H9 (cell line): ENCODE results near the gene TRIM26. TPM values are rescaled to one million over a fixed set of nuclear protein-coding genes. Genes with fewer than 3 reads are reported as not detected.

ENCODE experiments used
- DNase-seq: peaks from one replicate; pipeline ENCODE4 v3.0.0-alpha.2; 2017
- H2AFZ ChIP-seq: one replicate; pipeline ENCODE4 v1.6.1; 2013; ENCODE audit warnings: mild to moderate bottlenecking, low read length, control low read depth, moderate library complexity
- H2AK5ac ChIP-seq: 2 replicates; pipeline ENCODE4 v1.6.1; 2013; ENCODE audit warnings: low read length, control low read depth, mixed read lengths; ENCODE audit not compliant: insufficient read length
- H2BK120ac ChIP-seq: one replicate; pipeline ENCODE4 v1.6.1; 2013; ENCODE audit warnings: low read depth, mild to moderate bottlenecking, low read length, control low read depth, inconsistent platforms; ENCODE audit not compliant: poor library complexity, severe bottlenecking
- H2BK12ac ChIP-seq: 2 replicates; pipeline ENCODE4 v1.6.1; 2013; ENCODE audit warnings: low read length, control low read depth, mixed read lengths, low read depth; ENCODE audit not compliant: insufficient read length
- H2BK15ac ChIP-seq: 2 replicates; pipeline ENCODE4 v1.6.1; 2013; ENCODE audit warnings: low read depth, low read length, control low read depth
- H2BK20ac ChIP-seq: one replicate; pipeline ENCODE4 v1.6.1; 2013; ENCODE audit warnings: low read depth, mild to moderate bottlenecking, low read length, control low read depth, inconsistent platforms; ENCODE audit not compliant: poor library complexity, severe bottlenecking
- H2BK5ac ChIP-seq: 2 replicates; pipeline ENCODE4 v1.6.1; 2013; ENCODE audit warnings: low read length, control low read depth, mixed read lengths; ENCODE audit not compliant: insufficient read length
- H3K14ac ChIP-seq: 2 replicates; pipeline ENCODE4 v1.6.1; 2013; ENCODE audit warnings: low read length, control low read depth; ENCODE audit not compliant: insufficient read depth
- H3K18ac ChIP-seq: 2 replicates; pipeline ENCODE4 v1.6.1; 2013; ENCODE audit warnings: low read depth, mild to moderate bottlenecking, mixed read lengths, low read length, control low read depth; ENCODE audit not compliant: insufficient read length
- H3K23ac ChIP-seq: 2 replicates; pipeline ENCODE4 v1.6.1; 2013; ENCODE audit warnings: low read length, control low read depth, mixed read lengths, low read depth; ENCODE audit not compliant: insufficient read length
- H3K23me2 ChIP-seq: 2 replicates; pipeline ENCODE4 v1.6.1; 2013; ENCODE audit warnings: low read depth, mild to moderate bottlenecking, mixed read lengths, low read length, control low read depth; ENCODE audit not compliant: insufficient read length, poor library complexity, severe bottlenecking
- H3K27ac ChIP-seq: 2 replicates; pipeline ENCODE4 v1.5.1; 2013; ENCODE audit warnings: low read length, control low read depth, mixed read lengths, low read depth; ENCODE audit not compliant: insufficient read length
- H3K27me3 ChIP-seq: 2 replicates; pipeline ENCODE4 v1.6.1; 2013; ENCODE audit warnings: low read length, control low read depth, inconsistent platforms; ENCODE audit not compliant: insufficient read depth
- H3K4ac ChIP-seq: 2 replicates; pipeline ENCODE4 v1.6.1; 2013; ENCODE audit warnings: low read depth, mild to moderate bottlenecking, control low read depth, inconsistent platforms, low read length, moderate library complexity
- H3K4me1 ChIP-seq: 2 replicates; pipeline ENCODE4 v1.6.1; 2013; ENCODE audit warnings: low read length, control low read depth, inconsistent platforms; ENCODE audit not compliant: insufficient read depth
- H3K4me2 ChIP-seq: 2 replicates; pipeline ENCODE4 v1.6.1; 2013; ENCODE audit warnings: low read length, control low read depth, mixed read lengths; ENCODE audit not compliant: insufficient read length, insufficient read depth
- H3K56ac ChIP-seq: 2 replicates; pipeline ENCODE4 v1.6.1; 2013; ENCODE audit warnings: low read depth, mild to moderate bottlenecking, mixed read lengths, low read length, control low read depth; ENCODE audit not compliant: insufficient read length
- H3K79me1 ChIP-seq: 2 replicates; pipeline ENCODE4 v1.6.1; 2013; ENCODE audit warnings: low read depth, mild to moderate bottlenecking, moderate library complexity, low read length, control low read depth, inconsistent platforms; ENCODE audit not compliant: insufficient read depth, poor library complexity, severe bottlenecking
- H3K79me2 ChIP-seq: 2 replicates; pipeline ENCODE4 v1.6.1; 2013; ENCODE audit warnings: low read length, control low read depth, inconsistent platforms; ENCODE audit not compliant: insufficient read depth
- H3K9ac ChIP-seq: 2 replicates; pipeline ENCODE4 v1.6.1; 2013; ENCODE audit warnings: low read length, control low read depth, mixed read lengths; ENCODE audit not compliant: insufficient read length; ENCODE audit errors: extremely low read depth
- H3K9me3 ChIP-seq: one replicate; pipeline ENCODE4 v1.6.1; 2013; ENCODE audit warnings: low read depth, low read length, inconsistent platforms; ENCODE audit not compliant: control insufficient read depth
- H3T11ph ChIP-seq: one replicate; pipeline ENCODE4 v1.6.1; 2013; ENCODE audit warnings: mild to moderate bottlenecking, low read length, control low read depth, inconsistent platforms
- H4K20me1 ChIP-seq: one replicate; pipeline ENCODE4 v1.6.1; 2013; ENCODE audit not compliant: control insufficient read depth, insufficient read length, insufficient read depth
- H4K5ac ChIP-seq: 2 replicates; pipeline ENCODE4 v1.6.1; 2013; ENCODE audit warnings: low read depth, mild to moderate bottlenecking, mixed read lengths, low read length, control low read depth; ENCODE audit not compliant: insufficient read length
- H4K8ac ChIP-seq: replicated peaks from 2 replicates; pipeline ENCODE4 v1.6.1; 2013; ENCODE audit warnings: low read length, control low read depth, mixed read lengths, low read depth; ENCODE audit not compliant: insufficient read length
- H4K91ac ChIP-seq: 2 replicates; pipeline ENCODE4 v1.6.1; 2013; ENCODE audit warnings: low read depth, mild to moderate bottlenecking, moderate library complexity, mixed read lengths, low read length, control low read depth; ENCODE audit not compliant: insufficient read length
- H3K27ac Mint-ChIP-seq, 3 experiments: 2 replicates in 2 of 3; 3 replicates in 1 of 3; pipeline ENCODE4 v1.8.0; 2020 to 2021; ENCODE audit warnings: mixed read lengths in 3 of 3, mild to moderate bottlenecking in 1 of 3, moderate library complexity in 1 of 3
- H3K27me3 Mint-ChIP-seq: 2 replicates; pipeline ENCODE4 v1.8.0; 2021; ENCODE audit warnings: low read depth, mild to moderate bottlenecking, moderate library complexity, mixed read lengths
- H3K36me3 Mint-ChIP-seq, 3 experiments: 2 replicates in 2 of 3; 3 replicates in 1 of 3; pipeline ENCODE4 v1.8.0; 2020 to 2021; ENCODE audit warnings: low read depth in 3 of 3, mixed read lengths in 3 of 3; ENCODE audit not compliant: insufficient read depth in 1 of 3
- H3K4me1 Mint-ChIP-seq, 2 experiments: 2 replicates each; pipeline ENCODE4 v1.8.0; 2020; ENCODE audit warnings: mixed read lengths in 2 of 2
- H3K4me3 Mint-ChIP-seq, 2 experiments: 2 replicates in 1 of 2; 3 replicates in 1 of 2; pipeline ENCODE4 v1.8.0; 2020 to 2021; ENCODE audit warnings: mild to moderate bottlenecking in 2 of 2, mixed read lengths in 2 of 2, moderate library complexity in 1 of 2
- H3K9me3 Mint-ChIP-seq, 2 experiments: 2 replicates in 1 of 2; 3 replicates in 1 of 2; pipeline ENCODE4 v1.8.0; 2020; ENCODE audit warnings: mild to moderate bottlenecking in 2 of 2, mixed read lengths in 2 of 2, moderate library complexity in 1 of 2
- CTCF ChIP-seq: fragments of 200-600 bp; sonication (generic); conservative IDR thresholded peaks from 3 replicates; pipeline ENCODE4 v1.8.0; 2021; ENCODE audit warnings: antibody characterized with exemption, mild to moderate bottlenecking
- WGBS: extraction: QIAGEN DNeasy Blood & Tissue Kit; methylation state at CpG from one replicate; pipeline ENCODE4 v1.1.7; 2013; ENCODE audit warnings: missing lambda C conversion rate, low lambda C conversion rate, mixed read lengths; ENCODE audit not compliant: insufficient read length; ENCODE audit errors: extremely low coverage; 5-methylcytosine and 5-hydroxymethylcytosine counted together
- total RNA-seq: library from RNA; stranded (reverse); gene quantifications from 2 replicates; pipeline ENCODE4 v1.2.1, GENCODE V29; 2021

TRIM26 gene
- total RNA-seq, 1 experiment from 2014 or later = 35.8 TPM

- no peaks in the 10 kb centered on the region for H3K79me2 ChIP-seq
- no peak overlapping the region for H3K27ac ChIP-seq
- H2BK20ac ChIP-seq = no peak overlapping the region
- H2AK5ac ChIP-seq = no peak overlapping the region
- no peak overlapping the region for H3K4me2 ChIP-seq
- no peak overlapping the region for H4K5ac ChIP-seq
- H3T11ph ChIP-seq = no peak overlapping the region
- H2BK12ac ChIP-seq = no peak overlapping the region
- H2AFZ ChIP-seq = no peak overlapping the region
- H3K4me1 ChIP-seq = no peaks in the 10 kb centered on the region
- no peak overlapping the region for H3K9ac ChIP-seq
- no peaks in the 10 kb centered on the region for H3K9me3 ChIP-seq
- H2BK5ac ChIP-seq = no peak overlapping the region
- no peaks in the 10 kb centered on the region; a peak in 1 of 7 replicates for H3K36me3 Mint-ChIP-seq
- WGBS = no CpG with 5 or more reads among the region's 1 CpG
- H3K4me1 Mint-ChIP-seq = no peaks in the 10 kb centered on the region; a peak in 1 of 4 replicates
- no peak for DNase-seq
- no peak overlapping the region for H2BK15ac ChIP-seq
- TF ChIP-seq CTCF = no peak
- H4K20me1 ChIP-seq = no peaks in the 10 kb centered on the region
- H3K9me3 Mint-ChIP-seq = peaks cover 0 to 5% of the 10 kb centered on the region in 2 experiments; a peak in 3 of 5 replicates
- no peak overlapping the region for H3K4ac ChIP-seq
- H2BK120ac ChIP-seq = no peak overlapping the region
- H4K91ac ChIP-seq = no peak overlapping the region
- no peak overlapping the region for H3K14ac ChIP-seq
- no peak overlapping the region for H3K18ac ChIP-seq
- no peaks in the 10 kb centered on the region for H3K23me2 ChIP-seq
- H3K4me3 Mint-ChIP-seq = no peak overlapping the region
- H3K23ac ChIP-seq = no peak overlapping the region
- no peak overlapping the region for H3K27ac Mint-ChIP-seq
- no peak overlapping the region for H3K56ac ChIP-seq
- no peaks in the 10 kb centered on the region for H3K79me1 ChIP-seq
- no peaks in the 10 kb centered on the region for H3K27me3 ChIP-seq
- peaks cover 52% of the 10 kb centered on the region for H3K27me3 Mint-ChIP-seq
- H4K8ac ChIP-seq = no peak overlapping the region
Measured at GRCh38 chr6:30178837-30179236, 34.4 kb downstream of the TRIM26 start.
